Endothelial cell of umbilical vein (primary cell): ENCODE measurements around the gene DDHD1.

ENCODE experiments used
- CTCF ChIP-seq, 2 donors: IDR thresholded peaks; 1 replicate in 1 of 2; 2 replicates in 1 of 2; pipeline ENCODE4 v1.5.1; 2011; ENCODE audit warnings: low read length in 2 of 2, mild to moderate bottlenecking in 2 of 2, moderate library complexity in 2 of 2, control low read depth in 1 of 2, inconsistent platforms in 1 of 2, low read depth in 1 of 2; ENCODE audit not compliant: insufficient read depth in 1 of 2; ENCODE audit errors: extremely low read depth in 1 of 2
- EZH2 ChIP-seq: IDR thresholded peaks from 2 replicates; pipeline ENCODE4 v1.6.1; 2012; ENCODE audit warnings: borderline replicate concordance, low read depth, mild to moderate bottlenecking, moderate library complexity, low read length, inconsistent platforms; ENCODE audit not compliant: severe bottlenecking
- JUN ChIP-seq: IDR thresholded peaks from 2 replicates; pipeline ENCODE4 v1.6.1; 2011; ENCODE audit warnings: borderline replicate concordance, low read depth; ENCODE audit not compliant: insufficient read length, insufficient read depth
- MAX ChIP-seq: IDR thresholded peaks from 2 replicates; pipeline ENCODE4 v1.6.1; 2011; ENCODE audit not compliant: insufficient read depth, insufficient read length
- POLR2A ChIP-seq: IDR thresholded peaks from 2 replicates; pipeline ENCODE4 v1.6.1; 2012; ENCODE audit warnings: low read depth, mild to moderate bottlenecking, control low read depth, low read length
- POLR2AphosphoS5 ChIP-seq: IDR thresholded peaks from 2 replicates; pipeline ENCODE4 v1.6.1; 2012; ENCODE audit warnings: low read depth, mild to moderate bottlenecking, control low read depth, low read length, moderate library complexity; ENCODE audit not compliant: insufficient read depth

DNA sequence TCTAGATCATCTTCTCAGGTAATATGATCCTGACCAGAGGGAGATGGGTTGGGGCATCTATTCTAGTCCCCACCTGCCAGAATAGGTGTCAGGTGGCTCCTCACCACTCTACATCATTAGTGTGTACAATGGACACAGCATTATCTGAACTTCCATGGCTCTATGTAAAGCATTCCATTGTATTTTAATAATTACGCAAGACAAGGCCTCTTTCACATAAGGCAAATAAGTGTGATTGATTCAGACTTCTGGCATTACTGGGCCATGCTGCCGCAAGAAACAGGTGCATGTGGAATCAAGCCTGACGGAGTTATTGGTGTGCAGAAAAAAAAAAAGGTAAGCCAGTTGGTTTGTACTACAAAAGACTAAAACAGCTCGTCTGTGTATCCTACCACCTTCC is 3.1 kb upstream of the DDHD1 start:
- TF ChIP-seq JUN (no peak), CTCF (IDR thresholded peaks at IDR 0.05; ENCODE audit: extremely low read depth in 1 of 2, insufficient read depth in 1 of 2, low read depth in 1 of 2, low read length in 2 of 2) (no peak), POLR2AphosphoS5 (no peak), MAX (no peak), POLR2A (no peak), EZH2 (no peak)
